ENCODE data around the gene LATS1. TPM values are rescaled to one million over a fixed set of nuclear protein-coding genes. Genes with fewer than 3 reads are reported as not detected.
"Not testable (repeated sequence)": the region's sequence is repeated elsewhere in the genome, so short reads cannot be mapped to it uniquely, and the experiment has no call there.

LATS1 gene
- total and polyA plus RNA-seq, 2 of the 8 experiments (the other 6 are each of a cell fraction or from before 2014, with no cell fraction given): 8.9 to 21.7 TPM

- Histone ChIP-seq H3K23me2 (ENCODE audit: low read depth, low read length) (peaks cover 9% of the 10 kb centered on the region; the same call in 1 of the 2 replicates), H3K4ac (replicated peaks; ENCODE audit: insufficient read length, low read depth, low read length) (no peak overlapping the region), H3K4me1 (replicated peaks in 1 of 4; ENCODE audit: control insufficient read depth in 3 of 4, insufficient read depth in 4 of 4, low read length in 3 of 4) (no peaks in the 10 kb centered on the region), H3K27me3 (replicated peaks in 1 of 4; ENCODE audit: control insufficient read depth in 3 of 4, extremely low read depth in 1 of 4, insufficient read depth in 3 of 4, low read length in 3 of 4) (no peaks in the 10 kb centered on the region), H4K20me1 (replicated peaks in 1 of 2; ENCODE audit: control insufficient read depth in 1 of 2, insufficient read depth in 2 of 2, low read length in 2 of 2) (peaks cover 2 to 7% of the 10 kb centered on the region in 2 experiments), H3K79me1 (ENCODE audit: low read depth, low read length) (no peaks in the 10 kb centered on the region; the same call in 1 of the 2 replicates), H4K91ac (replicated peaks; ENCODE audit: insufficient read length, low read length) (no peak overlapping the region), H3K79me2 (ENCODE audit: control insufficient read depth in 1 of 2, insufficient read depth in 2 of 2, low read length in 2 of 2) (peaks cover 4 to 72% of the 10 kb centered on the region in 2 experiments), H2BK20ac (ENCODE audit: low read length) (no peak overlapping the region), H3K9me3 (ENCODE audit: insufficient read depth in 2 of 2, low read depth in 1 of 2, low read length in 1 of 2) (no peaks in the 10 kb centered on the region), H3K14ac (ENCODE audit: insufficient read length) (no peak overlapping the region), H3K56ac (replicated peaks; ENCODE audit: insufficient read length, low read depth, low read length) (no peak overlapping the region), H2BK15ac (ENCODE audit: low read length) (no peak overlapping the region), H2AK5ac (ENCODE audit: low read depth, low read length) (no peak overlapping the region), H2AFZ (ENCODE audit: low read length) (no peak overlapping the region), H4K8ac (ENCODE audit: extremely low read depth, insufficient read depth, low read length) (no peak overlapping the region), H2BK12ac (ENCODE audit: low read depth, low read length) (no peak overlapping the region), H2BK120ac (replicated peaks; ENCODE audit: low read depth, low read length) (no peak overlapping the region), H2BK5ac (ENCODE audit: low read depth, low read length) (no peak overlapping the region), H3K23ac (ENCODE audit: insufficient read length) (no peak overlapping the region), H3K4me3 (ENCODE audit: extremely low read depth in 1 of 4, insufficient read depth in 2 of 4, low read depth in 3 of 4, low read length in 4 of 4) (no peak overlapping the region), H3K4me2 (ENCODE audit: insufficient read depth in 1 of 2, low read depth in 2 of 2, low read length in 2 of 2) (no peak overlapping the region), H3K27ac (ENCODE audit: low read depth, low read length) (no peak overlapping the region), H3K36me3 (ENCODE audit: control insufficient read depth in 2 of 4, insufficient read depth in 4 of 4, low read length in 3 of 4) (no peaks in the 10 kb centered on the region; a peak in 1 of 8 replicates), H3K18ac (ENCODE audit: extremely low read depth, low read length) (no peak overlapping the region), H4K5ac (ENCODE audit: insufficient read length, low read depth, low read length) (no peak overlapping the region), H3K9ac (replicated peaks in 1 of 4; ENCODE audit: extremely low read depth in 1 of 4, low read depth in 3 of 4, low read length in 3 of 4) (no peak overlapping the region)
- DNase-seq (ENCODE audit: low read depth in 1 of 2, low spot score in 2 of 2): peak in 1 of 2 experiments; percentile 2
- TF ChIP-seq CHD2 (IDR thresholded peaks at IDR 0.05; ENCODE audit: low read length): no peak
- no peak for TF ChIP-seq YY1 (IDR thresholded peaks at IDR 0.05; ENCODE audit: low read depth, low read length)
- POLR2A ChIA-PET (ENCODE audit: partially characterized antibody): interaction anchor here (0.6 to 2.4 kb wide), 3 partner anchors 8 to 55 kb away, joined by 3 to 6 read pairs (median 5); partner anchors contain the start of gene NUP43
- 95% methylated on average over 4 of the region's 4 CpGs; no CpG with 5 or more reads in 1 of the 2 experiments for whole genome bisulfite sequencing, 2 experiments (ENCODE audit: extremely low coverage in 1 of 2, insufficient coverage in 1 of 2, insufficient read length in 1 of 2, insufficient replicate concordance in 2 of 2, low coverage in 1 of 2, low lambda C conversion rate in 2 of 2, missing lambda C conversion rate in 1 of 2)
- CTCF ChIA-PET (ENCODE audit: partially characterized antibody): interaction anchor here (0.6 kb wide), 1 partner anchor 1679 kb away, joined by 5 read pairs; no protein-coding TSS in a partner anchor
- no peak for FAIRE-seq
These were observed 36.6 kb upstream of the LATS1 start for GRCh38 chr6:149754548-149754947.

GRCh38 chr6:149753374-149753637 is 35.4 kb upstream of the LATS1 start:
- H2BK15ac ChIP-seq (ENCODE audit: low read length); H3K9ac ChIP-seq (replicated peaks in 1 of 4; ENCODE audit: extremely low read depth in 1 of 4, low read depth in 3 of 4, low read length in 3 of 4); H3K23ac ChIP-seq (ENCODE audit: insufficient read length); H2BK120ac ChIP-seq (replicated peaks; ENCODE audit: low read depth, low read length); H4K8ac ChIP-seq (ENCODE audit: extremely low read depth, insufficient read depth, low read length); H3K27ac ChIP-seq (ENCODE audit: low read depth, low read length); H3K4me3 ChIP-seq (ENCODE audit: extremely low read depth in 1 of 4, insufficient read depth in 2 of 4, low read depth in 3 of 4, low read length in 4 of 4); H2AFZ ChIP-seq (ENCODE audit: low read length); H3K36me3 ChIP-seq (ENCODE audit: control insufficient read depth in 2 of 4, insufficient read depth in 4 of 4, low read length in 3 of 4); H3K23me2 ChIP-seq (ENCODE audit: low read depth, low read length); H3K4ac ChIP-seq (replicated peaks; ENCODE audit: insufficient read length, low read depth, low read length); H4K91ac ChIP-seq (replicated peaks; ENCODE audit: insufficient read length, low read length); H3K4me1 ChIP-seq (replicated peaks in 1 of 4; ENCODE audit: control insufficient read depth in 3 of 4, insufficient read depth in 4 of 4, low read length in 3 of 4); H4K5ac ChIP-seq (ENCODE audit: insufficient read length, low read depth, low read length); H3K14ac ChIP-seq (ENCODE audit: insufficient read length); H3K56ac ChIP-seq (replicated peaks; ENCODE audit: insufficient read length, low read depth, low read length); H4K20me1 ChIP-seq (replicated peaks in 1 of 2; ENCODE audit: control insufficient read depth in 1 of 2, insufficient read depth in 2 of 2, low read length in 2 of 2); H2AK5ac ChIP-seq (ENCODE audit: low read depth, low read length); H2BK5ac ChIP-seq (ENCODE audit: low read depth, low read length); FAIRE-seq; H3K27me3 ChIP-seq (replicated peaks in 1 of 4; ENCODE audit: control insufficient read depth in 3 of 4, extremely low read depth in 1 of 4, insufficient read depth in 3 of 4, low read length in 3 of 4); H3K9me3 ChIP-seq (ENCODE audit: insufficient read depth in 2 of 2, low read depth in 1 of 2, low read length in 1 of 2); H2BK20ac ChIP-seq (ENCODE audit: low read length); H3K79me1 ChIP-seq (ENCODE audit: low read depth, low read length); H3K4me2 ChIP-seq (ENCODE audit: insufficient read depth in 1 of 2, low read depth in 2 of 2, low read length in 2 of 2); H2BK12ac ChIP-seq (ENCODE audit: low read depth, low read length); H3K18ac ChIP-seq (ENCODE audit: extremely low read depth, low read length): not testable (repeated sequence)
- 91% methylated on average over 3 of the region's 3 CpGs; no CpG with 5 or more reads in 1 of the 2 experiments for WGBS, 2 experiments (ENCODE audit: extremely low coverage in 1 of 2, insufficient coverage in 1 of 2, insufficient read length in 1 of 2, insufficient replicate concordance in 2 of 2, low coverage in 1 of 2, low lambda C conversion rate in 2 of 2, missing lambda C conversion rate in 1 of 2)
- ChIA-PET POLR2A (ENCODE audit: partially characterized antibody) (interaction anchor here (1.8 kb wide), 1 partner anchor 20 kb away, joined by 4 read pairs; no protein-coding TSS in a partner anchor), CTCF (ENCODE audit: partially characterized antibody) (interaction anchor here (0.8 to 1.2 kb wide), 3 partner anchors 21 to 84 kb away, joined by 3 to 4 read pairs (median 3); no protein-coding TSS in a partner anchor)
- DNase-seq (ENCODE audit: low read depth in 1 of 2, low spot score in 2 of 2): peak in 1 of 2 experiments; percentile 11
- H3K79me2 ChIP-seq (ENCODE audit: control insufficient read depth in 1 of 2, insufficient read depth in 2 of 2, low read length in 2 of 2): peaks cover 4 to 72% of the 10 kb centered on the region in 2 experiments

Measured in H1 (cell line).